ENCODE measurements around the gene DNAJC27. TPM values are rescaled to one million over a fixed set of nuclear protein-coding genes. Genes with fewer than 3 reads are reported as not detected.

The DNAJC27 gene
- total RNA-seq, 2 experiments from 2014 or later, result 20.0 to 23.1 TPM

- POLR2A ChIA-PET, result no interaction called here
- H3K27me3 Mint-ChIP-seq, result no peaks in the 10 kb centered on the region
- H3K4me3 Mint-ChIP-seq, result no peak overlapping the region
- TF ChIP-seq CTCF (IDR thresholded peaks at IDR 0.05), result no peak
- DNase-seq (no peak), ATAC-seq (ENCODE audit: poor library complexity) (no peak)
- H3K36me3 Mint-ChIP-seq (ENCODE audit: low read depth), result peaks cover 5% of the 10 kb centered on the region
- no peak overlapping the region for H3K4me3 ChIP-seq (ENCODE audit: low read length)
- no peaks in the 10 kb centered on the region for H3K4me1 ChIP-seq (ENCODE audit: insufficient read depth, low read length)
- peaks cover 5% of the 10 kb centered on the region for H3K36me3 ChIP-seq (ENCODE audit: insufficient read depth, low read length)
- CTCF ChIA-PET, result no interaction called here
- no peak overlapping the region for H3K27ac ChIP-seq (ENCODE audit: low read depth in 1 of 2, low read length in 2 of 2)
- no peaks in the 10 kb centered on the region for H3K27me3 ChIP-seq (ENCODE audit: control insufficient read depth in 1 of 2, insufficient read depth in 2 of 2, low read length in 2 of 2)
- no peaks in the 10 kb centered on the region for H3K9me3 ChIP-seq (ENCODE audit: control insufficient read depth in 1 of 2, insufficient read depth in 1 of 2, low read length in 2 of 2)
- H3K9me3 Mint-ChIP-seq, result no peaks in the 10 kb centered on the region
- no peak overlapping the region for H3K27ac Mint-ChIP-seq
- intact Hi-C loops (cut with DNase I, micrococcal nuclease), result loop anchor here (10.0 kb wide), 2 partner anchors 386 to 696 kb away; partner anchors contain the start of gene DTNB (in 1 of the 2)
- H3K4me1 Mint-ChIP-seq (ENCODE audit: low read depth), result peaks cover 13% of the 10 kb centered on the region
These were observed 6.9 kb upstream of the DNAJC27 start for GRCh38 chr2:24978661-24979060.

- ChIA-PET CTCF (interaction anchor here (5.1 kb wide), 1 partner anchor 152 kb away, joined by 54 read pairs; no protein-coding TSS in a partner anchor), POLR2A (interaction anchor here (0.6 kb wide), 1 partner anchor 12 kb away, joined by 3 read pairs; no protein-coding TSS in a partner anchor)
- Histone ChIP-seq H3K27ac (ENCODE audit: low read depth in 1 of 2, low read length in 2 of 2) (no peak overlapping the region), H3K9me3 (ENCODE audit: control insufficient read depth in 1 of 2, insufficient read depth in 1 of 2, low read length in 2 of 2) (no peaks in the 10 kb centered on the region), H3K4me1 (ENCODE audit: insufficient read depth, low read length) (peaks cover under 1% of the 10 kb centered on the region), H3K36me3 (ENCODE audit: insufficient read depth, low read length) (peaks cover 5% of the 10 kb centered on the region), H3K27me3 (ENCODE audit: control insufficient read depth in 1 of 2, insufficient read depth in 2 of 2, low read length in 2 of 2) (no peaks in the 10 kb centered on the region), H3K4me3 (ENCODE audit: low read length) (no peak overlapping the region)
- H3K36me3 Mint-ChIP-seq (ENCODE audit: low read depth), result peaks cover 6% of the 10 kb centered on the region
- no peak overlapping the region for H3K27ac Mint-ChIP-seq
- ATAC-seq (ENCODE audit: poor library complexity), result no peak
- H3K4me3 Mint-ChIP-seq, result no peak overlapping the region
- no peak for TF ChIP-seq CTCF (IDR thresholded peaks at IDR 0.05)
- DNase-seq, result no peak
- H3K4me1 Mint-ChIP-seq (ENCODE audit: low read depth), result peaks cover 22% of the 10 kb centered on the region
- H3K9me3 Mint-ChIP-seq, result no peaks in the 10 kb centered on the region
- H3K27me3 Mint-ChIP-seq, result no peaks in the 10 kb centered on the region
- intact Hi-C loops (cut with DNase I, micrococcal nuclease), result loop anchor here (10.0 kb wide), 2 partner anchors 387 to 697 kb away; partner anchors contain the start of gene DTNB (in 1 of the 2)
These were observed 5.9 kb upstream of the DNAJC27 start for GRCh38 chr2:24977631-24978030.

DNA sequence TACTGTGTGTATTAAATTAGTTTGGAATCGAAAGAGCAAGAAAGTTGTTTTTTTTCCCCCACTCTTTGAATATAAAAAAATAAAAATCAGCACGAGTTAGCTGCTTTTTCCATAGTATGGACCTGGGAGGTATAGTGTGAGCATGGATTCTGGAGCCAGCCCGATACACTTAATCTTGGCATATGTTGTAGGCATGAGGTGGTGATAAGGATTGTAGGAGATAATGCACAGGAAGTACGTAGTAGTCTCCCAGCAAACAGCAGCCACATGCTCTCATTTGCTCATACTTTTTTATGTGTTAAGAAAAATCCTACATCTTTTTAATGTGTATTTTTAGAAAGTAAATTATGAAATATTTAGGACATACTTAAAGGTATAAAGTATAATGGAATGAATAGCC, 2.1 kb upstream of the DNAJC27 start:
- Histone ChIP-seq H3K36me3 (ENCODE audit: insufficient read depth, low read length) (no peaks in the 10 kb centered on the region), H3K4me3 (ENCODE audit: low read length) (no peak overlapping the region), H3K4me1 (ENCODE audit: insufficient read depth, low read length) (peaks cover 20% of the 10 kb centered on the region), H3K27ac (ENCODE audit: low read depth in 1 of 2, low read length in 2 of 2) (no peak overlapping the region), H3K9me3 (ENCODE audit: control insufficient read depth in 1 of 2, insufficient read depth in 1 of 2, low read length in 2 of 2) (no peaks in the 10 kb centered on the region), H3K27me3 (ENCODE audit: control insufficient read depth in 1 of 2, insufficient read depth in 2 of 2, low read length in 2 of 2) (no peaks in the 10 kb centered on the region)
- peaks cover 18% of the 10 kb centered on the region for H3K36me3 Mint-ChIP-seq (ENCODE audit: low read depth)
- ATAC-seq (ENCODE audit: poor library complexity) (no peak), DNase-seq (no peak)
- intact Hi-C loops (cut with DNase I, micrococcal nuclease), result loop anchor here (2.0 to 10.0 kb wide), 5 partner anchors 69 to 1063 kb away; partner anchors contain the start of genes DTNB (in 1 of the 2) and EFR3B (in 1 of the 2)
- POLR2A ChIA-PET, result interaction anchor here (0.6 kb wide), 1 partner anchor 19 kb away, joined by 3 read pairs; no protein-coding TSS in a partner anchor
- peak overlapping the region; percentile 100 for H3K27ac Mint-ChIP-seq
- CTCF ChIA-PET, result interaction anchor here (1.2 to 5.1 kb wide), 2 partner anchors 68 to 156 kb away, joined by 4 to 54 read pairs; partner anchors contain the start of gene EFR3B
- no peaks in the 10 kb centered on the region for H3K27me3 Mint-ChIP-seq
- TF ChIP-seq CTCF (IDR thresholded peaks at IDR 0.05), result no peak
- peaks cover 39% of the 10 kb centered on the region for H3K4me1 Mint-ChIP-seq (ENCODE audit: low read depth)
- no peaks in the 10 kb centered on the region for H3K9me3 Mint-ChIP-seq
- peak overlapping the region; percentile 35 for H3K4me3 Mint-ChIP-seq
